Measurements from ENCODE around the gene PPP2R2B.

DNA sequence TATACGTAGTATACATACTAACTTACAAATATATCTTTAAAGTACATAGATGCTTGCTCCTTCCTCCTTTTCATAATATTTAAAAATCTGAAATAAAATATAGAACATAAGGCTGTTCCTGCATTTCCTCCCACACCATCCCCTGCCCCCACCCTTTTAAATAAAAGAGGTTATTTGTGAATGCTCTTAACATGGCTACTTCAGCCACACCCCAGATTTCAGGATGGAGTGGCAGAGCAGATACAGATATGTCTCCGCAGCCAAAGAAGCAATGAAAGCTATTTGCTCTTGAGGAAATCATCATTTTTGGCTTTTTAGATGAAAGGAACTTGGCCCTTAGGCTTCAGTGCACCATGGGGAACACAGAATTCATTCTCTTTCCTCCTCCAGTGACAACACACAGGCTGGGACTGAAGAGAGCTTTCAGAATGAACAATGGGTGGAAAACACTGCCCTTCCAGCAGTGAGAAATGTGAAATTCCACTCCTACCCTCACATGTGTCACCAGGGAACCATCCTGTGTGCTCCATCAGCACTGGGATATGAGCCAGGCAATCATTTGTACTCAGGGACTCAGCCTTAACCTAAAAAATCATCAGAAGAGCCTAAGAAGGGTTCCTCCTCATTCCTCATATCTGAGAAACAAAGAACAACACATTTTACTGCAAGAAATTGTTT lies 134.3 kb downstream of the PPP2R2B start:
- TF ChIP-seq, protein P1, sequence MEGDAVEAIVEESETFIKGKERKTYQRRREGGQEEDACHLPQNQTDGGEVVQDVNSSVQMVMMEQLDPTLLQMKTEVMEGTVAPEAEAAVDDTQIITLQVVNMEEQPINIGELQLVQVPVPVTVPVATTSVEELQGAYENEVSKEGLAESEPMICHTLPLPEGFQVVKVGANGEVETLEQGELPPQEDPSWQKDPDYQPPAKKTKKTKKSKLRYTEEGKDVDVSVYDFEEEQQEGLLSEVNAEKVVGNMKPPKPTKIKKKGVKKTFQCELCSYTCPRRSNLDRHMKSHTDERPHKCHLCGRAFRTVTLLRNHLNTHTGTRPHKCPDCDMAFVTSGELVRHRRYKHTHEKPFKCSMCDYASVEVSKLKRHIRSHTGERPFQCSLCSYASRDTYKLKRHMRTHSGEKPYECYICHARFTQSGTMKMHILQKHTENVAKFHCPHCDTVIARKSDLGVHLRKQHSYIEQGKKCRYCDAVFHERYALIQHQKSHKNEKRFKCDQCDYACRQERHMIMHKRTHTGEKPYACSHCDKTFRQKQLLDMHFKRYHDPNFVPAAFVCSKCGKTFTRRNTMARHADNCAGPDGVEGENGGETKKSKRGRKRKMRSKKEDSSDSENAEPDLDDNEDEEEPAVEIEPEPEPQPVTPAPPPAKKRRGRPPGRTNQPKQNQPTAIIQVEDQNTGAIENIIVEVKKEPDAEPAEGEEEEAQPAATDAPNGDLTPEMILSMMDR (IDR thresholded peaks at IDR 0.05; ENCODE audit: low read depth, low read length), result no peak
- TF ChIP-seq, protein P2, sequence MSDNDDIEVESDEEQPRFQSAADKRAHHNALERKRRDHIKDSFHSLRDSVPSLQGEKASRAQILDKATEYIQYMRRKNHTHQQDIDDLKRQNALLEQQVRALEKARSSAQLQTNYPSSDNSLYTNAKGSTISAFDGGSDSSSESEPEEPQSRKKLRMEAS (IDR thresholded peaks at IDR 0.05; ENCODE audit: low read depth, low read length), result no peak
- TF ChIP-seq POLR2A (IDR thresholded peaks at IDR 0.05; ENCODE audit: extremely low read depth, insufficient read length) (no peak), MYC (IDR thresholded peaks at IDR 0.05; ENCODE audit: low read depth, low read length) (no peak)
